Measurements from ENCODE around the gene TRDN.

TRDN gene

DNA sequence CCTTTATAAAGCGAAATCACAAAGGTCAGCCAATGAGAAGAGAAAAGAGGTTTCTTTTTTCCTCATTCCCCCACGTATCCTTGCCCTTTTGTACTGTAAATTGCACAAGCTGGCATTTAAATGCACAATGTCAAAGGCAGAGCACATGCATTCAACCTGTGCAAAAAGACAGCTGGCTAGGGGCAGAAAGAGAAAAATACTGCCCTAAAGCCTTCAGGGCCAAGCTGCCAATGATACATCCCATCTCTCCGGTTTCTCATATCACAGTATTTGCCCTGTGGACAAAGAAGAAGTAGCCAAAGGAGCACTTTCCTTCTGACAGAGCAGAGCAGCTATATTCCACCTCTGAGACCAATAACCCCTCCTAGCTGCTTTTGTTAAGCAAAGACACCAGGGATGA is 219.2 kb downstream of the TRDN start:
- H3K36me3 ChIP-seq (ENCODE audit: control insufficient read depth in 2 of 2, insufficient read depth in 2 of 2, low read length in 2 of 2), result no peaks in the 10 kb centered on the region
- no peaks in the 10 kb centered on the region for H3K4me1 ChIP-seq (ENCODE audit: control insufficient read depth, insufficient read depth, low read length)
- H3K4me3 ChIP-seq (ENCODE audit: low read length in 2 of 2), result no peak overlapping the region
- no peaks in the 10 kb centered on the region for H3K9me3 ChIP-seq (ENCODE audit: control insufficient read depth in 2 of 2, low read length in 2 of 2)
- no peak overlapping the region for H3K9ac ChIP-seq (ENCODE audit: low read length in 2 of 2)
- no peak overlapping the region for H3K27ac ChIP-seq (ENCODE audit: low read length)
- no peaks in the 10 kb centered on the region for H3K27me3 ChIP-seq (ENCODE audit: control insufficient read depth in 1 of 2, insufficient read depth in 2 of 2, low read length in 2 of 2)

DNA sequence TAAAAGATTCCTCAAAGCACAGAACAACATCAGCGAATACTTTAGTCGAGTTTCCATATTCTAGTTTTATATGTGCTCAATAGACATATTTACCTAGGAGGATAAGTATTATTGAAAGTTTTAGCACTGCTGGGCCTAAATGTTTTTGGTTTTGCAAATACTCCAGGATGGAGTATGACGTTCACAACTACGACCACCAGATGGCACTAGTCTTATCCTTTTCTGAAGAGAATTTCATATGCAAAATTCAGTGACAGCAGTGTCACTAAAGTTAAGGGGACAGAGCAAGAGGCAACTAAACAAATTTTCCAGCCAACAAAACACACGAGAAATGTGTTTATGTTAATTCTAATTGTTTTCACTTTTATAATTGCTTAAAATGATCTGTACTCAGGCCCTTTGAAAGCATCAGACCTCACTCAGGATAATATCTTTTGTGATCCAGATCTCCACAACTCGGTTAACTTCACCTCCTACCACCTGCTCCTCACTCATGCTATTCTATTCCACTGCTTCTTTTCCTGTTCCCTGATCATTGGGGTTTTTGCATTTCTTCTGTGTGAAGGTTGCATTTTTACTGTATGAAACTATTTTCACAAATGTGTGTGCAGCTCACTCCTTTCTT is 220.8 kb downstream of the TRDN start:
- no peaks in the 10 kb centered on the region for H3K9me3 ChIP-seq (ENCODE audit: control insufficient read depth in 2 of 2, low read length in 2 of 2)
- no peak overlapping the region for H3K9ac ChIP-seq (ENCODE audit: low read length in 2 of 2)
- H3K27ac ChIP-seq (ENCODE audit: low read length), result no peak overlapping the region
- no peak overlapping the region for H3K4me3 ChIP-seq (ENCODE audit: low read length in 2 of 2)
- H3K27me3 ChIP-seq (ENCODE audit: control insufficient read depth in 1 of 2, insufficient read depth in 2 of 2, low read length in 2 of 2), result no peaks in the 10 kb centered on the region
- H3K4me1 ChIP-seq (ENCODE audit: control insufficient read depth, insufficient read depth, low read length), result no peaks in the 10 kb centered on the region
- no peaks in the 10 kb centered on the region for H3K36me3 ChIP-seq (ENCODE audit: control insufficient read depth in 2 of 2, insufficient read depth in 2 of 2, low read length in 2 of 2)

DNA sequence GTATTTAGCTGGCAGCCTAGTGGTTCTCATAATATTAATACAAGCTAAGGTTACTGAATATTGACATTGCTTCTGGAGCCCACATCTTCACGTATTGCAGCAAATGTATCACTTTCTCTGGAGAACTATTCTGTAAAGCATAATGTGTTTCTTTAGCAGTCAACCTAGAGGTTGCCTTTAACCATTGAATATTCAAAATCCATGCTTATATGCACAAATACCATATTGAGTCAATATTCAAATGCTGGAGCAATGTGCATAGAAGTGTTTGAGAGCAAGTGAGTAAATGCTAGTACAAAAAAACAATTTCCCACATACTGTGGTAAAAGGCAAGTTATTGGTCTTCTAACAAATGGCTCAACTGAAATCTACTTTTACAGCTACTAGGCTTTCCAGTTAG is 231.8 kb downstream of the TRDN start:
- no peaks in the 10 kb centered on the region for H3K36me3 ChIP-seq (ENCODE audit: control insufficient read depth in 2 of 2, insufficient read depth in 2 of 2, low read length in 2 of 2)
- no peak overlapping the region for H3K27ac ChIP-seq (ENCODE audit: low read length)
- H3K9me3 ChIP-seq (ENCODE audit: control insufficient read depth in 2 of 2, low read length in 2 of 2), result no peaks in the 10 kb centered on the region
- H3K27me3 ChIP-seq (ENCODE audit: control insufficient read depth in 1 of 2, insufficient read depth in 2 of 2, low read length in 2 of 2), result no peaks in the 10 kb centered on the region
- no peaks in the 10 kb centered on the region for H3K4me1 ChIP-seq (ENCODE audit: control insufficient read depth, insufficient read depth, low read length)
- no peak overlapping the region for H3K9ac ChIP-seq (ENCODE audit: low read length in 2 of 2)
- H3K4me3 ChIP-seq (ENCODE audit: low read length in 2 of 2), result no peak overlapping the region

- no peaks in the 10 kb centered on the region for H3K27me3 ChIP-seq (ENCODE audit: control insufficient read depth in 1 of 2, insufficient read depth in 2 of 2, low read length in 2 of 2)
- no peak overlapping the region for H3K27ac ChIP-seq (ENCODE audit: low read length)
- no peak overlapping the region for H3K9ac ChIP-seq (ENCODE audit: low read length in 2 of 2)
- H3K36me3 ChIP-seq (ENCODE audit: control insufficient read depth in 2 of 2, insufficient read depth in 2 of 2, low read length in 2 of 2), result no peaks in the 10 kb centered on the region
- H3K4me3 ChIP-seq (ENCODE audit: low read length in 2 of 2), result no peak overlapping the region
- no peaks in the 10 kb centered on the region for H3K9me3 ChIP-seq (ENCODE audit: control insufficient read depth in 2 of 2, low read length in 2 of 2)
- no peaks in the 10 kb centered on the region for H3K4me1 ChIP-seq (ENCODE audit: control insufficient read depth, insufficient read depth, low read length)
Observed at GRCh38 chr6:123402052-123402451, 234.7 kb downstream of the TRDN start.

- Histone ChIP-seq H3K9me3 (ENCODE audit: control insufficient read depth in 2 of 2, low read length in 2 of 2) (no peaks in the 10 kb centered on the region), H3K27me3 (ENCODE audit: control insufficient read depth in 1 of 2, insufficient read depth in 2 of 2, low read length in 2 of 2) (no peaks in the 10 kb centered on the region), H3K9ac (ENCODE audit: low read length in 2 of 2) (no peak overlapping the region), H3K4me1 (ENCODE audit: control insufficient read depth, insufficient read depth, low read length) (no peaks in the 10 kb centered on the region), H3K27ac (ENCODE audit: low read length) (no peak overlapping the region), H3K36me3 (ENCODE audit: control insufficient read depth in 2 of 2, insufficient read depth in 2 of 2, low read length in 2 of 2) (no peaks in the 10 kb centered on the region), H3K4me3 (ENCODE audit: low read length in 2 of 2) (no peak overlapping the region)
Observed at GRCh38 chr6:123398072-123398471, 238.7 kb downstream of the TRDN start.

DNA sequence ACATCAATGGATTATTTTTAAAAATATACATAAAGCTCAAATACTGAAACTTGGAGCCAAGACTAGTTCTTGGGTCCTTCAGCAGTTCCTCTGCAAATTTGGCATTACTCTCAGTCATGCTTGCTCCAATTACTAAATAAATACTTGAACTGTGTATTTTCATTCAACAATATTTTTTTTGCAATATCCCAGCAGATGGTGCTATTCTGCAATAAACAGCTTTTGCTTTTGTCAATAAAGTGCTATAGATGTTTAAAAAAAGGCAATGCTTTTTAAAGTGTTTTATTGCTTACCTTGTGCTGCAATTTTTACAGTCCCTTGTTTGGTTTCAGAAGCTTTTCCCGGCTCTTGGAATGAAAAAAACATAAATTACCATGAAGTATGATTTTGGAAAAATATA is 243.4 kb downstream of the TRDN start:
- H3K27ac ChIP-seq (ENCODE audit: low read length), result no peak overlapping the region
- no peak overlapping the region for H3K4me3 ChIP-seq (ENCODE audit: low read length in 2 of 2)
- H3K9me3 ChIP-seq (ENCODE audit: control insufficient read depth in 2 of 2, low read length in 2 of 2), result no peaks in the 10 kb centered on the region
- H3K9ac ChIP-seq (ENCODE audit: low read length in 2 of 2), result no peak overlapping the region
- H3K27me3 ChIP-seq (ENCODE audit: control insufficient read depth in 1 of 2, insufficient read depth in 2 of 2, low read length in 2 of 2), result no peaks in the 10 kb centered on the region
- H3K4me1 ChIP-seq (ENCODE audit: control insufficient read depth, insufficient read depth, low read length), result no peaks in the 10 kb centered on the region
- no peaks in the 10 kb centered on the region for H3K36me3 ChIP-seq (ENCODE audit: control insufficient read depth in 2 of 2, insufficient read depth in 2 of 2, low read length in 2 of 2)

DNA sequence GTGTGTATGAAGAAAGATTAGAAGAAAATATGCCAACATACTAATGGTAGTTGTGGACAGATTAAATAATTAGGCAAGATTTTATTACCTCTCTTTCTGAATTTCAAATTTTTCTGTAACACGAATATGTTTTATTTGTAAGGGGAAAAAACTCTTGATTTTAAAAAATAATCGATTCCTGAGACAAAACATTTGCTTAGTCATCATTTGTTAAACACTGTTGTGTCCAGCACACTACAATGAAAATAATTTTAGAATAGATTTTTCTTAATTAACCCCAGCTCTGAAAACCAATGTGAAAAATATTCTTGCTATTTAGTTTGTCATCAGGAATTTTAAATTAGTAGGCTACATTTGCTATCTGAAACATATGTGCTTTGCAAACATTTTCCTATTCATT is 253.0 kb downstream of the TRDN start:
- Histone ChIP-seq H3K27me3 (ENCODE audit: control insufficient read depth in 1 of 2, insufficient read depth in 2 of 2, low read length in 2 of 2) (no peaks in the 10 kb centered on the region), H3K4me1 (ENCODE audit: control insufficient read depth, insufficient read depth, low read length) (no peaks in the 10 kb centered on the region), H3K9me3 (ENCODE audit: control insufficient read depth in 2 of 2, low read length in 2 of 2) (no peaks in the 10 kb centered on the region), H3K4me3 (ENCODE audit: low read length in 2 of 2) (no peak overlapping the region), H3K27ac (ENCODE audit: low read length) (no peak overlapping the region), H3K36me3 (ENCODE audit: control insufficient read depth in 2 of 2, insufficient read depth in 2 of 2, low read length in 2 of 2) (no peaks in the 10 kb centered on the region), H3K9ac (ENCODE audit: low read length in 2 of 2) (no peak overlapping the region)

DNA sequence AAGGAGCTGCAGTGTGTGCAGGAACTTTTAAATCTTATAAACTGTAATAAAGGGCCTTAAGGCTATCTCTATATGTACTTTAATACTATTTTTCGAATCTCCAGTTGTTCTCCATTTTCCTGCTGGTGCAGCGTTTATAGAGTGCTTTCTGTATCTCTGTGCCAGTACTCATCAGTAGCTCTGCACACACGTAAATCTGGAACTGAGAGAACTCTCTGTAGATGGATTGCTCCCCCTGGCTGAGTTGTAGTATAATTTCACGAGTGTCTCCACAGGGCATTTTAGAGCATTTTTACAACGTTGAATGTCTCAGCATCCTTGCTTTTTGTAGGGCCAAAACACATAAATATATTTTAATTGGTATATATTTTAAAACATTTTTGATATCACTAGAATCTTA is 256.5 kb downstream of the TRDN start:
- H3K9ac ChIP-seq (ENCODE audit: low read length in 2 of 2), result no peak overlapping the region
- H3K9me3 ChIP-seq (ENCODE audit: control insufficient read depth in 2 of 2, low read length in 2 of 2), result no peaks in the 10 kb centered on the region
- H3K4me1 ChIP-seq (ENCODE audit: control insufficient read depth, insufficient read depth, low read length), result no peaks in the 10 kb centered on the region
- no peaks in the 10 kb centered on the region for H3K27me3 ChIP-seq (ENCODE audit: control insufficient read depth in 1 of 2, insufficient read depth in 2 of 2, low read length in 2 of 2)
- no peaks in the 10 kb centered on the region for H3K36me3 ChIP-seq (ENCODE audit: control insufficient read depth in 2 of 2, insufficient read depth in 2 of 2, low read length in 2 of 2)
- no peak overlapping the region for H3K4me3 ChIP-seq (ENCODE audit: low read length in 2 of 2)
- no peak overlapping the region for H3K27ac ChIP-seq (ENCODE audit: low read length)

DNA sequence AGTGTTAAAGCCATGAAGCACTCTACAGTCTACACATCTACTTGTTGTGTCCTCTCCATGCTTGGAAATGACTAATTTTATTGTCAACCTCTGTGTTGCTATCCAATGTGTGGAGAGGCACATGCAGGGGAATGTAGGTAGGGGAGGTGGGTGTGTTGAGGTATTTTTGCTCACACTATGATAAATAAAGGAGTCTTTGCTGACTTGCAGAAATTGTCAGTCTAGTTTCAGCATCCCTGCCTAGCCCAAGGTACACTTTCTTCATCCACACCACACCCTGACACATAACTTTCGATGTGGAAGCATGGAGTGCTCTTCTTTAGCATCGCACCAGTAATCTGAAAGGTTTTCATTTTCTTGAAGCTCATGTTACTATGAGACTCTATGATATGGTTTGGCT is 264.0 kb downstream of the TRDN start:
- Histone ChIP-seq H3K27me3 (ENCODE audit: control insufficient read depth in 1 of 2, insufficient read depth in 2 of 2, low read length in 2 of 2) (no peaks in the 10 kb centered on the region), H3K36me3 (ENCODE audit: control insufficient read depth in 2 of 2, insufficient read depth in 2 of 2, low read length in 2 of 2) (no peaks in the 10 kb centered on the region), H3K4me1 (ENCODE audit: control insufficient read depth, insufficient read depth, low read length) (no peaks in the 10 kb centered on the region), H3K9ac (ENCODE audit: low read length in 2 of 2) (no peak overlapping the region), H3K9me3 (ENCODE audit: control insufficient read depth in 2 of 2, low read length in 2 of 2) (no peaks in the 10 kb centered on the region), H3K27ac (ENCODE audit: low read length) (no peak overlapping the region), H3K4me3 (ENCODE audit: low read length in 2 of 2) (no peak overlapping the region)

DNA sequence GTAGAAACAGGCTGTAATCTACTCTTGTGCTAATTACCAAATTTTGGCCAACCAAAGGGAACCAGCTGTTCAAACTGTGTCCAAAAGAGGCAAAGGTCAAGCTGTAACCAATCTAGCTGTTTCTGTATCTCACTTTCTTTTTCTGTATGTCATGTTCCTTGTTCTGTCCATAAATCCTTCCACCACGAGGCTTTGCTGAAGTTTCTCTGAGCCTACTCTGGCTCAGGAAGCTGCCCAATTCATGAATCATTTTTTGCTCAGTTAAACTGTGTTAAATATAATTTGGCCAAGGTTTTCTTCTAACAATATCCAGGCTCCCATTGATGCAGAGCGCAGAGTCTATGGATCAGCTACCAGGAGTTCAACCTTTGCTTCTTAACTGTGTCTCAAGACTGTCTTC is 272.8 kb downstream of the TRDN start:
- no peak overlapping the region for H3K9ac ChIP-seq (ENCODE audit: low read length in 2 of 2)
- no peak overlapping the region for H3K27ac ChIP-seq (ENCODE audit: low read length)
- no peaks in the 10 kb centered on the region for H3K9me3 ChIP-seq (ENCODE audit: control insufficient read depth in 2 of 2, low read length in 2 of 2)
- no peaks in the 10 kb centered on the region for H3K36me3 ChIP-seq (ENCODE audit: control insufficient read depth in 2 of 2, insufficient read depth in 2 of 2, low read length in 2 of 2)
- H3K4me1 ChIP-seq (ENCODE audit: control insufficient read depth, insufficient read depth, low read length), result no peaks in the 10 kb centered on the region
- no peaks in the 10 kb centered on the region for H3K27me3 ChIP-seq (ENCODE audit: control insufficient read depth in 1 of 2, insufficient read depth in 2 of 2, low read length in 2 of 2)
- no peak overlapping the region for H3K4me3 ChIP-seq (ENCODE audit: low read length in 2 of 2)

DNA sequence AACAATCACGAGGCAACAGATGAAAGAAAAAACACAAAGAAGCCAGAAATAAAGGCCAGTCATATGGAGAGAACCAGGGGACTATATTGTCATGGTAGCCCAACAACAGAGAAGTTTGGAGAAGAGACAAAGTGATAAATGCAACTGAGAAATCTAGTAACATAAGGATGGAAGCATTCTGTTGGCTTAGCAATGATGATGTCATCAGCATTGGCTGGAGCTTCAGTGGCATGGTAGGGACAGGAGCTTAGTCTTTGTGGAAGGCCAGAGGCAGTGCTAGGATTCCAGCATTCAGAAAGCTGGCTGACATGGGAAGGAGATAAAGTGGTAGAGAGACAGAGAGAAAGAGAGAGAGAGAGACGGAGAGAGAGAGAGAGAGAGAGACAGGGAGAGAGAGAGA is 276.4 kb downstream of the TRDN start:
- no peak overlapping the region for H3K27ac ChIP-seq (ENCODE audit: low read length)
- no peaks in the 10 kb centered on the region for H3K9me3 ChIP-seq (ENCODE audit: control insufficient read depth in 2 of 2, low read length in 2 of 2)
- H3K4me1 ChIP-seq (ENCODE audit: control insufficient read depth, insufficient read depth, low read length), result no peaks in the 10 kb centered on the region
- no peak overlapping the region for H3K9ac ChIP-seq (ENCODE audit: low read length in 2 of 2)
- no peaks in the 10 kb centered on the region for H3K27me3 ChIP-seq (ENCODE audit: control insufficient read depth in 1 of 2, insufficient read depth in 2 of 2, low read length in 2 of 2)
- no peaks in the 10 kb centered on the region for H3K36me3 ChIP-seq (ENCODE audit: control insufficient read depth in 2 of 2, insufficient read depth in 2 of 2, low read length in 2 of 2)
- no peak overlapping the region for H3K4me3 ChIP-seq (ENCODE audit: low read length in 2 of 2)

All from stomach smooth muscle (tissue), 2 donors.